ENCODE data around the gene TRPV2. TPM values are rescaled to one million over a fixed set of nuclear protein-coding genes. Genes with fewer than 3 reads are reported as not detected.

Gene TRPV2
- total and polyA plus RNA-seq, 9 of the 15 experiments (the other 6 are each of a cell fraction or from before 2014, with no cell fraction given): 10.0 to 97.5 (median 30.3) TPM

DNA sequence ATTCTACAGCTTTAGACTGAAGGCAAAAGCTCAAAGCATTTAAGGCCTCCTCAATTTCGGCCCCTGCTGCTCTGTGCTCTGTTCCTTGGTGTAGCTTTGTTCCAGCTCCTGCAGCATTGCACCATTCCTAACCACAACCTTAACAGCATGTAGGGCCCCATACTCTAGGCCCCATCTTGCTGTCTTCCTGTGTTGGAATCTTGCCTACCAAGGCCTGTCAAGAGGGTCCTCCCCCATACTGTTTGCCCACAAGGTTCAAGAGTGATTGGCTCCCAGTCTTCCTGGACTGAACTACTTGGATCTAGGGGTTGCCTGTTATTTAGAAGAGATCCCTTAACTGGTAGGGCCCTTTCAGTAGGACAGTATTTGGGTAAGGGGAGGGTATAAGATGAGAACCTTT lies 26.8 kb downstream of the TRPV2 start (continued):
- TF ChIP-seq SETDB1 (IDR thresholded peaks at IDR 0.05; ENCODE audit: low read length): no peak
- no peak for TF ChIP-seq KDM2B (CRISPR knock-in tag; IDR thresholded peaks at IDR 0.05)
- TF ChIP-seq, protein P1, sequence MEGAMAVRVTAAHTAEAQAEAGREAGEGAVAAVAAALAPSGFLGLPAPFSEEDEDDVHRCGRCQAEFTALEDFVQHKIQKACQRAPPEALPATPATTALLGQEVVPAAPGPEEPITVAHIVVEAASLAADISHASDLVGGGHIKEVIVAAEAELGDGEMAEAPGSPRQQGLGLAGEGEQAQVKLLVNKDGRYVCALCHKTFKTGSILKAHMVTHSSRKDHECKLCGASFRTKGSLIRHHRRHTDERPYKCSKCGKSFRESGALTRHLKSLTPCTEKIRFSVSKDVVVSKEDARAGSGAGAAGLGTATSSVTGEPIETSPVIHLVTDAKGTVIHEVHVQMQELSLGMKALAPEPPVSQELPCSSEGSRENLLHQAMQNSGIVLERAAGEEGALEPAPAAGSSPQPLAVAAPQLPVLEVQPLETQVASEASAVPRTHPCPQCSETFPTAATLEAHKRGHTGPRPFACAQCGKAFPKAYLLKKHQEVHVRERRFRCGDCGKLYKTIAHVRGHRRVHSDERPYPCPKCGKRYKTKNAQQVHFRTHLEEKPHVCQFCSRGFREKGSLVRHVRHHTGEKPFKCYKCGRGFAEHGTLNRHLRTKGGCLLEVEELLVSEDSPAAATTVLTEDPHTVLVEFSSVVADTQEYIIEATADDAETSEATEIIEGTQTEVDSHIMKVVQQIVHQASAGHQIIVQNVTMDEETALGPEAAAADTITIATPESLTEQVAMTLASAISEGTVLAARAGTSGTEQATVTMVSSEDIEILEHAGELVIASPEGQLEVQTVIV (CRISPR knock-in tag; IDR thresholded peaks at IDR 0.05; ENCODE audit: borderline replicate concordance): no peak
- TF ChIP-seq, protein P2, sequence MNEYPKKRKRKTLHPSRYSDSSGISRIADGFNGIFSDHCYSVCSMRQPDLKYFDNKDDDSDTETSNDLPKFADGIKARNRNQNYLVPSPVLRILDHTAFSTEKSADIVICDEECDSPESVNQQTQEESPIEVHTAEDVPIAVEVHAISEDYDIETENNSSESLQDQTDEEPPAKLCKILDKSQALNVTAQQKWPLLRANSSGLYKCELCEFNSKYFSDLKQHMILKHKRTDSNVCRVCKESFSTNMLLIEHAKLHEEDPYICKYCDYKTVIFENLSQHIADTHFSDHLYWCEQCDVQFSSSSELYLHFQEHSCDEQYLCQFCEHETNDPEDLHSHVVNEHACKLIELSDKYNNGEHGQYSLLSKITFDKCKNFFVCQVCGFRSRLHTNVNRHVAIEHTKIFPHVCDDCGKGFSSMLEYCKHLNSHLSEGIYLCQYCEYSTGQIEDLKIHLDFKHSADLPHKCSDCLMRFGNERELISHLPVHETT (CRISPR knock-in tag; conservative IDR thresholded peaks at IDR 0.05 in 1 of 2, IDR thresholded peaks at IDR 0.05 in 1 of 2): no peak
- TF ChIP-seq POLR2B (IDR thresholded peaks at IDR 0.05; ENCODE audit: low read depth, partially characterized antibody): peak; percentile 11
- TF ChIP-seq SRSF9 (IDR thresholded peaks at IDR 0.05; ENCODE audit: borderline replicate concordance, low read depth, low read length): no peak
- TF ChIP-seq, protein P3, sequence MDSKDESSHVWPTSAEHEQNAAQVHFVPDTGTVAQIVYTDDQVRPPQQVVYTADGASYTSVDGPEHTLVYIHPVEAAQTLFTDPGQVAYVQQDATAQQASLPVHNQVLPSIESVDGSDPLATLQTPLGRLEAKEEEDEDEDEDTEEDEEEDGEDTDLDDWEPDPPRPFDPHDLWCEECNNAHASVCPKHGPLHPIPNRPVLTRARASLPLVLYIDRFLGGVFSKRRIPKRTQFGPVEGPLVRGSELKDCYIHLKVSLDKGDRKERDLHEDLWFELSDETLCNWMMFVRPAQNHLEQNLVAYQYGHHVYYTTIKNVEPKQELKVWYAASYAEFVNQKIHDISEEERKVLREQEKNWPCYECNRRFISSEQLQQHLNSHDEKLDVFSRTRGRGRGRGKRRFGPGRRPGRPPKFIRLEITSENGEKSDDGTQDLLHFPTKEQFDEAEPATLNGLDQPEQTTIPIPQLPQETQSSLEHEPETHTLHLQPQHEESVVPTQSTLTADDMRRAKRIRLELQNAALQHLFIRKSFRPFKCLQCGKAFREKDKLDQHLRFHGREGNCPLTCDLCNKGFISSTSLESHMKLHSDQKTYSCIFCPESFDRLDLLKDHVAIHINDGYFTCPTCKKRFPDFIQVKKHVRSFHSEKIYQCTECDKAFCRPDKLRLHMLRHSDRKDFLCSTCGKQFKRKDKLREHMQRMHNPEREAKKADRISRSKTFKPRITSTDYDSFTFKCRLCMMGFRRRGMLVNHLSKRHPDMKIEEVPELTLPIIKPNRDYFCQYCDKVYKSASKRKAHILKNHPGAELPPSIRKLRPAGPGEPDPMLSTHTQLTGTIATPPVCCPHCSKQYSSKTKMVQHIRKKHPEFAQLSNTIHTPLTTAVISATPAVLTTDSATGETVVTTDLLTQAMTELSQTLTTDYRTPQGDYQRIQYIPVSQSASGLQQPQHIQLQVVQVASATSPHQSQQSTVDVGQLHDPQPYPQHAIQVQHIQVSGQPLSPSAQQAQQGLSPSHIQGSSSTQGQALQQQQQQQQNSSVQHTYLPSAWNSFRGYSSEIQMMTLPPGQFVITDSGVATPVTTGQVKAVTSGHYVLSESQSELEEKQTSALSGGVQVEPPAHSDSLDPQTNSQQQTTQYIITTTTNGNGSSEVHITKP (IDR thresholded peaks at IDR 0.05; ENCODE audit: partially characterized antibody): peak; percentile 93
- TF ChIP-seq ZNF707 (CRISPR knock-in tag; conservative IDR thresholded peaks at IDR 0.05): no peak
- TF ChIP-seq POLR2A (conservative IDR thresholded peaks at IDR 0.05): no peak
